ENCODE data around the gene ANTXR1.

- no peak for TF ChIP-seq CTCF (IDR thresholded peaks at IDR 0.05 in 2 of 3, conservative IDR thresholded peaks at IDR 0.05 in 1 of 3; ENCODE audit: borderline replicate concordance in 1 of 3, insufficient read depth in 1 of 3, low read depth in 2 of 3, low read length in 2 of 3)
- TF ChIP-seq POLR2A (IDR thresholded peaks at IDR 0.05; ENCODE audit: borderline replicate concordance, extremely low read depth, insufficient read depth, insufficient read length), result no peak
- TF ChIP-seq POLR2AphosphoS5 (IDR thresholded peaks at IDR 0.05; ENCODE audit: low read depth, low read length), result no peak
- no peak for TF ChIP-seq CBX3 (IDR thresholded peaks at IDR 0.05; ENCODE audit: low read depth)
Measured at GRCh38 chr2:69147841-69148533, 135.0 kb downstream of the ANTXR1 start.

Measured in HCT116 (cell line).